HG03378 (cell line): ENCODE results near the gene TWF2.

ENCODE experiments used
- ATAC-seq: cut with Tn5 transposase; IDR thresholded peaks from one replicate; pipeline ENCODE4 v1.9.1; 2021; ENCODE audit warnings: mild to moderate bottlenecking, moderate library complexity; ENCODE audit not compliant: unreplicated experiment

Gene TWF2

DNA sequence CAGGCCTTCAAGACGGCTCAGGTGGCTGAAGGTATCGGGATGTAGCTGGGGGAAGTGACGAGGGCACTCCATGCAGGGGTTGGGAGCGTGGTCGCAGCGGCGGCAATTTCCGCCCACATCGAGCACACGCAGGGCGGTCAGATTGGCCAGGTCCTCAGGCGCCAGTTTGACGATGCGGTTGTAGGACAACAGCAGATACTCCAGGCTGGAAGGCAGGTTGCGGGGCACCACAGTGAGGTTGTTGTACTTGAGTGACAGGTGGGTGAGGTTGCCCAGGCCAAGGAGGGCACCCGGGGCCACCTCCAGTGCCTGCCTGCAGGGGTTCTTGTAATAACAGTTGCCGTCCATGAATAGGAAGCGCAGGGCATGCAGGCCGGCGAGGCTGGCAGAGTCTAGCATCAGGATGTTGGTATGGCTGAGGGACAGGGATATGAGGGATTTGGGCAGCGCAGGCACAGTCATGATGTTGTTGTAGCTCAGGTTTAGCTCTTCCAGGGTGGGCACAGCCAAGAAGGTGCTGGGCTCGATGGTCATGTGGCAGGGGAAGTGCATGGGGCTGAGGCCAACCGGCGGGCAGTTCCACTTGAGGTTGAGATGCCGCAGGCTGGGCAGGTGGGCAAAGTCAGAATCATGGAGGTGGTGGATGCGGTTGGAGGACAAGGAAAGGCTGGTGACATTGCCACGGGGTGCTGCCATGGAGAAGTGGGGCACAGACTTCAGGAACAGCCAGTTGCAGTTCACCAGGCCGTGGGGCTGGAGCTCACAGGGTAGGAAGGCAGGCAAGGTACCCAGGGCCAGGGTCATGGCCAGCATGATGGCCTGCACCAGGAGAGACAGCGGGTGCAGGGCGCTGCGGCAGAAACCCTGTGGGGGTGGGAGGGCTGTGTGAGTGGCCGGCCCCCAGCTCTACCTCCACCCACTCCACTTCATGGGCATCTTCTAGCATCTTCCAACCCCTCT, 15.2 kb downstream of the TWF2 start:
- no peak for ATAC-seq

DNA sequence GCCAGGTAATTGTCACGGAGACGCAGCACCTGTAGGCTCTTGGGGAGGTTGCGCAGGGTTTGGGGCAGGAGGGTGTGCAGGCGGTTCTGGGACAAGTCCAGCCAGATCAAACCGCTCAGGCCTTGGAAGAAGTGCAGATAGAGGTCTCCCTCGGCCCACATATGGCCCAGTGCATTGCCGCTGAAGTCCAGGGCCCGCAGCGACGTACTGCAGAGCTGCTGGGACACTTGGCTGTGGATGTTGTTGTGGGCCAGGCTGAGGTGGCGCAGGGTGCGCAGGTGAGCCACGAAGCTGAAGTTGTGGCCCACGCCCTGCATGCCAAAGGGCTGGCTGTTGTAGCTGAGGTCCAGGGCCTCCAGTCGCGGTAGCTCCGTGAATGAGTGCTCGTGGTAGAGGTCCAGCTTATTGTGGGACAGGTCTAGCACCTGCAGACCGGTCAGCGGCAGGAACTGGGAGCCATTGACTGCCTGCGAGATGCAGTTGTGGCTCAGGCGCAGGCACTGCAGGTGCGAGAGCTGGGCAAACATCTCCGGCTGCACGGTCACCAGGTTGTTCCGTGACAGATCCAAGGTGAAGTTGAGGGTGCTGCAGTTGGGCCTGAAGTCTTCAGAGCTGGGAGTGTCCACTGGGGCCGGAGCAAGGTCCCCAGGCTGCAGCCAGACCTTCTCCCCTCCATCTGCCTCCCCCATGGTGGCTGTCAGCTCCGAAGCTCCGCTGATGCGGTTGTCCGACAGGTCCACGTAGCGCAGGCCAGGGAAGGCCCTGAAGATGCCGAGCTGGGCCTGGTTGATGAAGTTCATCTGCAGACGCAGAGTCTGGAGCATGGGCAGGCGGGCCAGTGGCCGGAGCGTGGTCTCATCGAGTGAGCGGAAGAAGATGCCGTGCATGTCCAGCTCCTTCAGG, 16.4 kb downstream of the TWF2 start:
- ATAC-seq, result no peak

- ATAC-seq, result no peak
Observed at GRCh38 chr3:52221563-52222318, 17.2 kb downstream of the TWF2 start.

GRCh38 chr3:52221141-52221562, 17.8 kb downstream of the TWF2 start:
- ATAC-seq, result no peak

- ATAC-seq, result peak; percentile 53
Observed at GRCh38 chr3:52220380-52221026, 18.5 kb downstream of the TWF2 start.

DNA sequence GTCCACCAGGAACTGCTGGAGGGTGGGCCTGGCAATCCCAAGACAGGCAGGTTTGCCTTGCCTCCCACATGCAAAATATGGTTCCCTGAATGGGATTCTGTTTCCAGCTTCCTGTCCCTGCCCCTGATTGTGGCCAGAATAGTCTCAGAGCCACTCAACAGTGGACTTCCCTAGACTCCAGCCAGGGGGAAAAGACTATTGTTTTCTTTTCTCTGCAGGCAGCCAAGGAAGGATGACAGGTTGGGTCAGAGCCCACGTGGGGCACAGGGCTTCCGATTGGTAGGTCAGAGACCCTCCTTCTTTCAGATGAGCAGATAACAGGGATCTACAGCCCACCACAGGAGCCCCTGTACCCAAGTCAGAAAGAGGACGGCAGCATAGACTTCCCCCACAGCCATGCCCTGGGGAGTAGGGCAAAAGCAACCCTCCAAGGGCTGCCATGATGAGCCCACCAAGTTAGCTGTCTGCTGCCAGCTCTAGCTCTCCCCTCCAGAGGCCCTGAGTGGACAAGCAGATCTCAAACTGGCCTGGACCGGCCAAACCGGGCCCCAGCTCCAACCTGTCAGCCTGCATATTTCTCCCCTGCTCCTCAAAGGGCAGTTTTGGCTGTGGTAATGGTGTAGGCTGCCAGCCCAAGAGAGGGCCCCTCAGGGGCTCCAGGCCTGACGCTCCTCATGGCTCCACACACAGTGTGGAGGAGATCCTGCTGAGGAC, 19.9 kb downstream of the TWF2 start:
- ATAC-seq, result no peak

DNA sequence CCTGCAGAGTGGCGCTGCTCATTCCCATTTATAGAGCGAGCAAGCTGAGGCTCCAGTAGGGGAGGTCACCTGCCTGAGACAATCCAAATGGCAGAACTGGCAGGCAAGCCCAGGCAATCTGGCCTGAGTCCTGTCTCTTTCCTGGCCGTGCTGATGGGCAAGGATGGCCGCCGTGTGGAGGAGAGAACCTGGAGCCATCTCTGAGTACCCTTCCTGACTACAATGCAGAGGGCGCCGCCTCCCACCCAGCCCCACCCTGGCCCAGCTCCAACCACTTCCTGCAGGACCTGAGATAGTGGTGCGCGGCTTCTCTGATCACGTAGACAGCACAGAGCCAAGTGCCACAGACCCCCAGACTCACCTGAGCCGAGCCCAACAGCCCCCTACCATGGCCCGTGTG, 20.5 kb downstream of the TWF2 start:
- no peak for ATAC-seq

DNA sequence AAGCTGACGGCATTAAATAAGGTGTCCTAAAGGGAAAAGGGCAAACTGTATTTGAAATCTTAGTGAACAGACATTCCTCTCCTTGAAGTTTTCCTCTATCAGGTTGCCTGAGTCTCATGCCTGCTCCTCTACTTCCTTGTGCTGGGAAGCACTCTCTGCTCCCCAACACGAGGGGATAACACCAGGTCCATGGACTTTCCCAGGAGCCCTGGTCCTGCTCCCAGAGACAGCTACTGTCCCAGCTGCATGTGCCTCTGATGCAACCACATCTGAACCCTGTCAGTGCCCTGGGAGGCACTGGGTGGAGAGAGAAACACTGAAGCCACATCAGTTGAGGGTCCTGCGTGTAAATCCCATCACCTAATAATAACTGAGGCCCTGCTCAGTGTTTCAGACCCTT, 20.9 kb downstream of the TWF2 start:
- ATAC-seq, result no peak

DNA sequence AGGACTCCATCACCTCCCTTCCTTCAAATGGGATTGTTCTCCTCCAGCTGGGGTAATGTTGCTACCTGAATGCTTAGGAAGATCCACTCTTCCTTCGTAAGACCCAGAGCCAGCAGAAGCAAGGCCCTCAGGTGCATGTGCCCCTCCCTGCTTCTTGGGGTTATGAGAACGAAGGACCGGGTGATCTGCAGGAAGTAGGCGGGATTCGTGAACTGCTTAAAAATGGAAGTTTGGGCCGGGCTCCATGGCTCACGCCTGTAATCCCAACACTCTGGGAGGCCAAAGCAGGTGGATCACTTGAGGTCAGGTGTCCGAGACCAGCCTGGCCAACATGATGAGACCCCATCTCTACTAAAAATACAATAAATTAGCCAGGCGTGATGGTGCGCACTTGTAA, 21.6 kb downstream of the TWF2 start:
- no peak for ATAC-seq

- no peak for ATAC-seq
Observed at GRCh38 chr3:52216585-52217408, 22.2 kb downstream of the TWF2 start.

- ATAC-seq, result no peak
Observed at GRCh38 chr3:52215351-52215750, 23.6 kb downstream of the TWF2 start.

DNA sequence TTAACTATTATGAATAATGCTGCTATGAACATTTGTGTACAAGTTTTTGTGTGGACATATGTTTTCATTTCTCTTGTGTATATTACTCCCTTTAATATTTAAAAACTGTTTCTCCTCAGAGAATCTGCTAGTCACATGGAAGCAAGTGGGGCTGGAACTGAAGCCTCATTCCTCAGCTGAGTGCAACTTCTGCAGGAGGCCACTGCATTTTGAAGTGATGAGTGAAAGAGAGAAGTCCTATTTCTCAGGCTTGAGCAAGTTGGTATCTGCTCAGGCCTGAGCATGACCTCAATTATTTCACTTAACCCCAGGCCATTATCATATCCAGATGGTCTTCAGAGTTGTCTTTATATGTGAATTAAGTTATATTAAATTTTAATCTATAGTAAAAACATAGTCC, 25.1 kb downstream of the TWF2 start:
- no peak for ATAC-seq

DNA sequence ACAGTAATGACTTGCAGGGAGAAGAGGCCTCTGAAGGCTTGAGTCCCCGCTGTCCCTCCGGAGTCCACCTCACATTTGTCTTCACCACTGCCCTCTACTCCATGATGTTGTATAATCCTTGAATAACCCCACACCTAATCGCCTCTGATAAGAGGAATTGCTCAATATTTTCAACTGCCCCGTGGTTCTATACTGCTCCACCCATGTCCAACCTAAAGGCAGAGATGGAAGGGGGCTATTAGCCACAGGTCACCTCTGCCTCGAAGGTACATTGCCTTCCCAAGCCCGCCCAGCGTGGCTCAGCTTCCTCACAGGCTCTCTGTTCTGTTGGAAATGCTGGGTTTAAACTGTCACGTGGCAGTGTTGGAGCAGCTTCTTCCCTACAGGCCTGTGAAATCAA, 26.0 kb downstream of the TWF2 start:
- ATAC-seq, result no peak

DNA sequence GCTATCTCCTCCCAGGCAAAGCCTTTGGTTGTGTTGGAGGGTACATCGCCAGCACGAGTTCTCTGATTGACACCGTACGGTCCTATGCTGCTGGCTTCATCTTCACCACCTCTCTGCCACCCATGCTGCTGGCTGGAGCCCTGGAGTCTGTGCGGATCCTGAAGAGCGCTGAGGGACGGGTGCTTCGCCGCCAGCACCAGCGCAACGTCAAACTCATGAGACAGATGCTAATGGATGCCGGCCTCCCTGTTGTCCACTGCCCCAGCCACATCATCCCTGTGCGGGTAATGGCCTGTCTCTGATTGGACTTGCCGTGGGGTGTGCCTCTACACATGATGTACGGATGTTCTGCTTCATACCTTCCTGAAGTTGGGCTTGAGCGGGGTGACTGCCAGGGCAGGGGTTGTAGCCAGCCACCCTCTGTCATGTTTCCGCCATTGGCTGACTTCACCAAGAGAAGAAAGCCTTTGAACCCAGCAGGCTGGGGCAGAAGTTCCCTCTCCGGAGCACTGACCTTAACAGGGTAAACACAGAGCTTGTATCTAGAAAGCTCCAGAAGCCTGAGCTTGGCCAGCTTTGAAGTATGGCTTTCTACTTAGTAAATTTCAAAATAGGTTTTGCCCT, 27.6 kb downstream of the TWF2 start:
- no peak for ATAC-seq

GRCh38 chr3:52210550-52211046, 28.4 kb downstream of the TWF2 start:
- ATAC-seq, result no peak

DNA sequence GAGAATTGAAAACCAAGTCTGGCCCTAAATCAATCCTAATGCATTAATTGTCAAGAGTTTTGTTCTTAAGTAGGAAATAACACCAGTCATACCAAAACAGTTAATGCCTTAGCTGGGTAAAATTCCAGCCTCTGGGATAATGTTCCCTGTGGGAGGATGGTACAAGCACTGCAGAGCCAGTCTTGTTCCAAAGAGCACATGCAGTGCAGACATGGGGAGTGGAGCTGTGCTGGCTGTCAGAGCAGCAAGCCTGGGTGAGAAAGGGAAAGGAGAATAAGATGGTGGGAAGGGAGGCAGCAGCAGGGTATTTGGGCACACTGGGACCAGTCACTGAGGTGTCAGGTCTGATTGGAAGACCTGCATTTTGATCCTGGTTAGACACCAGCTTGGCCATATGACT, 28.9 kb downstream of the TWF2 start:
- no peak for ATAC-seq

- no peak for ATAC-seq
Observed at GRCh38 chr3:52208556-52208955, 30.4 kb downstream of the TWF2 start.

DNA sequence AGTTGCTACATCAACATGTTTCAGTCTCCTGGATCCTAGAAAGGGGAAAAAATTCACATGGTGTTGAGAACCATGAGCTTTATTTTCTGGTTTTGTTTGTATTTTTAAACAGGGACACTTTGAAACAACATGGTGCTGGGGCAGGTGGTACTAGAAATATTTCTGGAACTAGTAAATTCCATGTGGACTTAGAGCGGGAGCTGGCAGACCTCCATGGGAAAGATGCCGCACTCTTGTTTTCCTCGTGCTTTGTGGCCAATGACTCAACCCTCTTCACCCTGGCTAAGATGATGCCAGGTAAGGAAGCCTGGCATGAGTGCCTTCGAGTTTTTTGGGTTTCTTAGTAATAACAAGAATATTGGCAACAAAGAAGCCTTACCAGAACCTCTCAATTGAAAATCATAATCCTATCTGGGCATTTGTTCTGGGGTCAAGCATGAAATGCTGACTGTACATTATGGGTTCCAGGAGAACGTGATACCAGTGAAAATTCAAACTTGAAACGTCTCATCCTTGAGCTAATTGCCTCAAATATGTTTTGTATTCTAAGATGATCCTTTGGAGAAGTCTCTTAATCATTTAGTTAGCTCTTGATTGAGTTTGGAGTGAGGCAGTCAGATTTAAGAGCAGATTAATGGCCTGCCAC, 33.1 kb downstream of the TWF2 start:
- no peak for ATAC-seq
